HG03139 (cell line): ENCODE data around the gene ATOSA.

ENCODE experiments used
- ATAC-seq: cut with Tn5 transposase; IDR thresholded peaks from one replicate; pipeline ENCODE4 v1.9.1; 2021; ENCODE audit not compliant: unreplicated experiment

The ATOSA gene

DNA sequence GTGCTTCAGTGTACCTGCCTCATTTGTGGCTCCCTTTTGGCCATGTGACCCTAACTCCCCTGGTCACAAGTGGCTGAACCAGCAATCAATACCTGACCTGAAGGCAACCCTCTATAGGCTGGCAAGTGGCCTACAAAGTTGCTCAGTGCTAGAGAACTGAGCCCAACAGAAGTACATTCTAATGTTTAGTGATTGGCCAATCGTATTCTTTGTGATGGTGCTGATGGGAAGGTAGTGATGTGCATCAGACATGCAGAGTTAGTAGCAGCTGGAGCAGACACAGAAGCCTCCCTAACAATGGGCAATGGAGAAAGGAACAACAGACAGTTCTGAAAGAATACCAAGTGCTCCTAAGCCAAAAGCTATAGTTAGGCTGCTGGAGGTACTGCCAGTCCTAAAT lies 10.4 kb upstream of the ATOSA start:
- no peak for ATAC-seq

DNA sequence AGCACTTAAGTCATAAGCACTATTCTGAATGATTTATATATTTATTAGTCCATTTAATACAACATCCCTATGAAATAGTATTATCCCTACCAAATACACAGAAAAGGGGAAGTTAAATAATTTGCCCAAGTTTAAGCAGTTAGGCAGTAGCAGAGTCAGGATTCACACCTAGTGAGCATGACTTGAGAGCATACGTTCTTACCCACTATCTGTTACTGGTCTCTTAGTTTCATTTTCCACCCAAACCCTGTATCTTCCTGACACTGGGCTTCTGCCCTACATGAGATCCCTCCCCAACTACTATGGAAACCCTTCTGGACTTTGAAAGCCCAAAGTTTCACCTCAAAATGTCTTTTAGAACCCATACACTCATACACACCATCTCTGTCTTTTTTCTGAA lies 4.4 kb upstream of the ATOSA start:
- ATAC-seq, result peak; percentile 43

DNA sequence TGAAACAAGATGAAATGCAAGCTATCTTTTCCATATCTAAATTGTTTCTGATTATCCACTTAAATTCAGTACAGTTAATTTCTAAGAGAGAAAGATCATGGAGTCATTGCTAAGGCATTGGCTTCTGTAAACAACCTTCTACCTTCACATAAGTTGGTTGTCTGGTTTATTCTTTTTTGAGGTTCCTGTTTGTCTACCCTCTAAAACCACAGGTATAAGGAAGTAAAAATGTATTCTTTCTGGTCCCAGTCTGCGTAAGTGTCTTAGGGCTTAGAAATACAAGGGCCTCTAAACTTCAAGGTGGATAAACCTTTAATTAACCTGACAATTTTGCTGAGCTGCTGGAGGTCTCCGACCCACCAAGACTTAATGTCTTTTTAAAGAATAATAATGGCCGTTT lies 3.6 kb upstream of the ATOSA start:
- ATAC-seq, result no peak

DNA sequence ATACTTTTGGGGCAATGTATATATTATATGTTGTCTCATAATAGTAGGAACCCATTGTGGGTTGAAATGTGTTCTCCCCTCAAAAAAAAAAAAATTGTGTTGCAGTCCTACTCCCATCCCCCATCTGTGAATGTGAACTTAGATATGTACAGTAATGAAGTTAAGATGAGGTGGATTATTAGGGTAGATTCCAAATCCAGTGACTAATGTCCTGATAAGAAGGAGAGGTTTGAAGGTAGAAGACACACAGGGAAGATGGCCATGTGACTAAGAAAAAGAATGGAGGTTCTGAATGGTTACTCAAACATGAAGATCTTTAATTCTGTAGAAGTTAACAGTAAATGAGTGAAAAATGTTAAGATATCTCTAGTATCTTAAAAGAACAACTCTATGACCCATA lies 3.0 kb upstream of the ATOSA start:
- ATAC-seq, result no peak

DNA sequence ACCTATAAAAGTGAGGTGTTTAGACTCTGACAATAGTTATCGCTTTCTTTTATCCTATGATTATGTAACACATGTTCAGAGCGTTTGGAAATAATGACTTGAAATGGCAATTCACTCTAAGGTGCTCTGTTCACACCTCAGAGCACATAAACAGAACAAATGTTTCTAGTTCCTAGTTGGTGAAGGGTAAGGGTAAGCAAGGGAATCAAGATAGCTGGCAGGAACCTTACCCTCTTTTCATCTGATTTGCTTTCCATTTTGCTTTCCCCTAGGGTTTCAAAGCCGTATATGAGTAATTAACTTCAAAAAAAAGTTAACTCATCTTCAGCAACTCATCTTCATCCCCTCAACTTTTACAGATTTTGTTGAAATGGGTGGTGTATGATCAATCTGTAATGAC lies 2.3 kb upstream of the ATOSA start:
- ATAC-seq, result no peak

DNA sequence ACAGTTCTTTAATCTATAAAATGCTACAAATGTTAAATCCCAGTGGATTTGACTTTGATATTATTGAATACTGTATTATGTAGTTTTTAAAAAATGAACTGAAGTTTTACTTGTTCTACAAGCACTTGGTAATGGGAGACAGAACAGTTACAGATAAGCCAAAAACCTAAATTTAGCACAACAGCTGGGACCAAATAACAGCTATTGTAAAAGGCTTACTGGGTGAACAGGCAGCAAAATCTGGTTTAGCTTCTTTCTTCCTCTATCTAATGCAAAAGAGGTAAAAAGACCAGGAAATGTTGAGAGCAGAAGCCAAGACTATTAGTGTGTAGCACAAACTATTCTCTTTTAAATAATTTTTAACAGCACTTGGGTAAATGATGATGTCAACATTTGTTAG lies 1.6 kb upstream of the ATOSA start:
- ATAC-seq, result no peak

DNA sequence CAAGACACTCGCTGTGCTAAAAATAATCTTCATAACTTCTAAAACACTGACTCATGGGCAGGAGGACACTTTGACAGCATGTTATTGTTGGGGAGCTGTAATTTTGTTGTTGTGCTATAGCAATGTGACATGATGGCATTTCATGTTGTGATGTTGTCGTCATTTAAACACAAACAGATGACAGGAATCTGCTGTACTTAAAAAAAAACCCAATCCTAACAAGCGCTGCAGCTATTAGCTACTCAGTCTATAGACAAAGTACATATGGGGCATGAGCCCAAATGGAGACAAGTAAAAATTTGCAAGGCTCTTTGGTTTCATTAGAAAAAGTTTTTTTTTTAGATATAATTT lies 828 bp upstream of the ATOSA start:
- ATAC-seq, result no peak

DNA sequence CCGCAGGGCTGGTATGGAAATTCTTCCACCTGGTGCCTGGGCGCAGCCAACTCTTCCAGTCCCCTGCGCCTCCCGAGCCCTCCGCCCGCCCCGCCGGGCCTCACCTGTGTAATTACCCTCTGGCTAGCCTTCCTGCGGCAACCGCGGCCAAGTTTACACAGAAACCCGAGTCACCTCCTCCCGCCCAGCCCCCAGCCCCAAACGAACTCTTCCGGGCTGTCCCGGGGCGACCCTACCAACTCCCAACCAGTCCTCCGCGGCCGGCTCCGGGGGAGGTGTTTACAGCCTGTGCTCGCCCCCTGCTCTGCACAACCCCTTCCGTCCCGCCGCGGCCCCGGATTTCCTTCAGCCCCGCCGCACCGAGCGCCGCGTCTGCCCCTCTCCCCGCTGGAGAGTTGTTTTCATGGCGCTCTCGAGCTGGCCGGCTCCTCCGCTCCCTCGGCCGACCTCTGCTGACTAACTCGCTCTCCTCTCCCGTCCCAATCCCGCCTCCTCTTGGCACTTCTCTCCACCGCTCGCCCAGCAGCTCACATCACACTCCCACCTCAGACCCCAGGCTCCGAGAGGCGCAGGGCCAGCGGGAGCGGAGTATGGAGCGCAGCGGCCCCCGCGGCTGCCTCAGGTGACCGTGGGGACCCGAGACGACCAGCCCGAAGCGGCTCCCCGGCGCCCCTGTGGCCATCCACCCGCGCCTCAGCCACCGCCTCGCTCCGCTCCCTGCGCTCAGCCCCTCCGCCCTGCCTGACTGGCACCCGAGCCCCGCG lies 538 bp downstream of the ATOSA start:
- ATAC-seq, result peak; percentile 17

DNA sequence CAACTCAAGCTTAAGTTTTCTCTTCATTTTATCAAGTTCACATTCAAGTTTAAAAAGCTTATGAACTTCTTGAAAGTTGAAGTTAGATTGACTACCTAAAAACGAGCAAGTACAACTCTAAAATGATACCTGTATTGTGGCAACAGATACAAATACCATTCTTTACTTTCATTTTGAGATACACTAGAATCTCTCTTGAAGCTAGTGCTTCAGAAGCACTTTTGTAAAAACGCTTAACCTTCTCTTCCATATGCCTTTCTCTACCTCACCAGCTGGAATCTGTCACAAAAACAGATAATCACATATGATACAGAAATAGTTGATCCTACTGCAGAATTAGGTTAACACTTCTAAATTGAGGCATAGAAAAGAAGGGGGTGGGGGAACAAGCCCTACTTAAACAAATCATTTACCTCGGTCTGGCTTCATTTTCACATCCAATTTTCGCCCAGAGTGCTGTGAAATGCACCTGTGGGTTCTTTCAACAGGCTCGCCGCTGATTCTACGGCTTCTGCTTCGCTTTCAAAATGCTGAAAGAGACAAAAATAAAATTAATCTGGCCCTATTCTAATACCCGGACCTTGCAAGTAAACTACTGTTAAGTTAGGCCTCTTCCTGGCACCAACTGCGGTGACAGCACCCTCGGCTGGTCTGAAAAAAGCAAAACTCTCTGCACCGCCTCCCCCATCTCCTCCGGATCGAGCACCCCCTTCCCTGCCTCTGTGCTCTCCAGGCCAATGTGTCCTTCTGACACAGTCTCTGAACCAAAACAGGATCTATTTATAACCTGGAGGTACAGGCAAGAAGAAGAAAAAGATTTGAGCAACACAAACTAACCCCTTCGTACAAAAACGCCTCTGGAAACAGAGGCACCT lies 1.4 kb downstream of the ATOSA start:
- ATAC-seq, result peak; percentile 24

DNA sequence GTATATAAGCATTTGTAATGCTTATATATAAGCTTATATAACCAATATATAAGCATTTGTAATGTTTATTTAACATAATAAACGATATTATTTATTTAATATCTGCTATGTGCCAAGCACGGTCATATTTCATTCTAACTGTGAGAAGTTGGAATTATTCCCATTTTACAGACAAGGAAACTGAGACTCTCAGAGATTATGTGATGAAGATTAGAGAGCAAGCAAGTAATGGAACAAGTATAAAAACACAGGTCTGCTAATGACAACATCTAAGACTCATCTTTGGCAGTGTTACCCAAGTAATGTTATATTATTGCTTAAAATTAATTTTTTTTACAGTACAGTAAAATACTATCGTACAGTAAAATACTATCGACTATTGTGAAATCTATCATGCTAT lies 4.4 kb downstream of the ATOSA start:
- no peak for ATAC-seq

DNA sequence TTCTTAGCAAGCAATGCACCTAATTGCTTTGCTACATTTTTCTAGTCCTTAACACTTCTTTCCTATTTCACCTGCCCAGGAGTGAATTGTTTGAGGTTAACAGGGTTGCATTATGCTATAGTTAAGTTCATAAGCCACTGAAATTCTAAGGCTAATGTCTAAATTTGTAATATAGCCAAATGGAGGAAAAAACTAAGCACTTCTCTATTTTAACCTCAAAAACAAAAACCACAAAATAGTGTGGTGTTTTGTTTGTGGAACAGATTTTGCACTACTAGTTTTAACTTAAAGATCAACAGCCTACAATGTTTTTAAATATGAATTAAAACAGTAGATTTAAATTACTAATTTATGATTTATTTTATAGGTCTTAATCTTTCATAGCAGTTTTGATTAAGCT lies 5.5 kb downstream of the ATOSA start:
- no peak for ATAC-seq

DNA sequence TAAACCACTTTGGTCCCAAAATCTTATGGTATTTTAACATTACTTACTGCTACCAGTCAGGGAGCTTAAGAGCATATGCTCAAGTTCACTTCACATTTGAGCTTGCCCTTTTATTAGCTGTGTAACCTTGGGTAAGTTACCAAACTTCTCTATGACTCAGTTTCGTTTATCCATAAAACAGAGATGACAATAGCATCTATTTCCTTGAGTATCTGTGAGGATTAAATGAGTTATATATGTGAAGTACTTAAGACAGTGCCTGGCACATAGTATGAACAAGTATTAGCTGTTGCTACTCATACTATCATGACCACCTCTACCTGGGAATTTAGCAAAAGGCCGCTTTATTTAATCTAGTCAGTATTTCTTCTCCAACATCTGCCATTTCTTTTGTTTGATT lies 5.9 kb downstream of the ATOSA start:
- no peak for ATAC-seq

DNA sequence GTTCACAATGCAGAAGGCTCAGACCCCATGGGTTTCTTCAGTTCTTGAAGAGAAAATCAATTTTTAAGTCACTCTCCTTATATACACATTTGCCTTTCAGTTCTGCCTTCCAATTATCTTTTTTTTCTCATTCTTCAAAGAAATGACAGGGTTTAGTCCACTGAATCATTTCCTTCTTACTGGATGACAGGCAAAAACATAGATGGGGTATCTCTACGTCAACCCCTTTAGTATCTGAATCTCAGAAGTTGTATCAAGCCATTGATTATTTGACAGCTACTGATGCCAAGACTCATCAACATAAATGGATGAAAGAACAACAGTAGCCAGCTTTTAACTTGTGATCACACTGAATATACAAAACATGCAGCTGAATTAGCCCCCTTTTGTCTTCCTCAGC lies 6.5 kb downstream of the ATOSA start:
- ATAC-seq, result no peak

DNA sequence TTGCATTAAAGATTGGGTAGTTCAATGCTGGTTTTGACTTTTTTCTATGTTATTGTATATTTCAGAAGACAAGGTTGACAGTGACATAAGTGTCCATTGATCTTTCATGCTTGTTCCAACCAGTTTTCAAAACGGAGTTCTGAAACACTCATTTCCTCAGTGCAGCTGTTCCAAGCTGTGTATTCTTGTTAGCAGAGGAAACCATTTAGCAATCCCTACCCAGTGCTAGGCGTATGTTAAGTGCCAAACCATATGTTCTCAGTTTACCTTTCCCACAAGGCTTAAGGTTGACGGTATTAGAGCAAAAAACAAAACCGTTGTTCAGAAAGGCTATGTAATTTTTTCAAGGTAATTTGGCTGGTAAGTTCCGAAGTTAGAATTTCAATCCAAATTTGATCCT lies 9.1 kb downstream of the ATOSA start:
- no peak for ATAC-seq

DNA sequence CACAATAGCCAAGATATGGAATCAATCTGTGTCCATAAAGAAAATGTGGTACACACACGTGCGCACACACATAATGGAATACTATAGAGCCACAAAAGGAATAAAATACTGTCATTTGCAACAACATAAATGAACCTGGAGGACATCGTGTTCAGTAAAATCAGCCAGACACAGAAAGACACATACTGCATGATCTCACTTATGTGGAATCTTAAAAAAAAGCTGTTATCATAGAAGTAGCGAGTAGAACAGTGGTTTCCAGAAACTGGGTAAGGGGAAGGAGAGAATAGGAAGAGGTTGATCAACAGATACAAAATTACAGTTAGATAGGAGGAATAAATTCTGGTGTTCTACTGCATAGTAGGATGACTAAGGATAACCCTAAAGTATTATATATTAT lies 11.1 kb downstream of the ATOSA start:
- no peak for ATAC-seq

DNA sequence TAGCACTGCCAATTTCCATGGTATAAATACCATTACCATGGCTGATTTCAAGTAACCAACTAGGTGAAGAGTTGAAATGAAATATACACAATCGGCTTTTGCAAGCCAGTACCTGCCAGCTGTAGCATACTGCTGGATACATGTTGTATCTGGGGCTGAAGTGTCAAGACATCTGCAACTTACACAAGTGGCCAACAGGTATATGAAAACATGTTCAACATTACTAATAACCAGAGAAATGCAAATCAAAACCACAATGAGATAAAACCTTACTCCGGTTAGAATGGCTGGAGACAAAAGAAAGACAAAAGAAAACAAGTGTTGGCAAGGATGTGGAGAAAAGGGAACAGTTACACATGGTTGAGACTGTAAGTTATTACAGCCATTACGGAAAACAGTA lies 11.6 kb downstream of the ATOSA start:
- peak; percentile 79 for ATAC-seq

DNA sequence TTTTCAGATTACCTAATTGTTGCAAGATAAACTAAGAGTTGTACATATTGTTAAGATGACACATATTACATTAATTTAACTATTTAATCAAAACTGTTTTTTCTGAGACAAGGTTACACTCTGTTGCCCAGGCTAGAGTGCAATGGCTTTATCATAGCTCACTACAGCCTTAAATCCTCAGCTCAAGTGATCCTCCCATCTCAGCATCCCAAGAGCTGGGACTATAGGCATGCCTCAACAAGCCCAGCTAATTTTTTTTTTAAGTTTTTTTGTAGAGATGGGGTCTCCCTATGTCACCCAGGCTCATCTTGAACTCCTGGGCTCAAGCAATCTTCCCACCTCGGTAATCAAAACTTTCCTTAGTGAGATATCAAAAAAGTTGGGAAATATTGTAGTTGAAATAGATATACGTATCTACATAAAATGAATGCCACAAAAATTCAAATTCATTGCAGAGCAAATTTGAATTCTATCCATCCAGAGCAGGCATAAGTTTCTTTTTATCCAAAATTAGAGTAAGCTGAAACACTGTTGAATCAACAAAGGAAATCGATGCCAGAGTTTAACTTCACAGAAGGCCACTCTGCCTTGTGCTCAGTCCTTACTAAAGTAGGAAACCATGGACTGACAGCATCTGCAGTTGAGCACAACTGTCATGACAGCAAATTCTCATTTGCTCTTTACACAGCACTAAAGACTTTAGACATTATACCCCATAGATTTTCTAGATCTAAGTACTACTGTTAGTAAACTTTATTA lies 15.5 kb downstream of the ATOSA start:
- no peak for ATAC-seq

DNA sequence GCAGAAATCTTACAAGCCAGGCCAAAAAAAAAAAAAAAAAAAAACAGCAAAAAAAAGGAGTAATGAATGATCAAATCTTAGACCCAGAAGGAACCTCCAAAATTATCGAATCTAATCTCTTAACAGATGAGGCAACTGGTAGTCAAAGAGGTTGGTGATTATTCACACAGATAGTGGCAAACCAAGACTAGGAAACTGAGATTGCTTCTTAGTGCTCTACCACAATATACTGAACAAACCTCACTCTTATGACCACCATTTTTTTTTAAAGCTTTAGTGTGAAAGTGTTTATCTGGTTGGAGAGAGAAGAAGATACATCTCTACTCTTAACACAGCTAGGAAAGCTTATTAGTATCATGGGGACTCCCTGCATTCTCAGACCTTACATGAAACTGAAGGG lies 17.3 kb downstream of the ATOSA start:
- no peak for ATAC-seq

DNA sequence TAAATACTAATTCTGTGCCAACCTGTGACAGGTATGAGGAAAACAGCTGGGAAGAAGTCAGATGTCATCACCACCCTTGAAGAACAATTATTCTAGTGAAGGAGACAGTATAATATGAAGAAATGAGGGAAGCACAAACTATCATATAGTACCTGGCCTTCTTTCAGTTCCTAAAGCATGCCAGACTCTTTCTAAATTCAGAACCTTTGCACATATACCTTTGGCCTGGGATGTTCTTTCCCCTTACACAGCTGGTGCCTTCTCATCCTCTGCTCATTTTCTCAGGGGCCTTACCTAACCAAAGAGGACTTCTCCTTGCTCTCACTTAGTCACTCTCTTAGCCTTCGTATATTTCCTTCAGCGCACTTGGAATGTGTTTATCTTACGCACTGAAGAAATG lies 19.0 kb downstream of the ATOSA start:
- no peak for ATAC-seq

DNA sequence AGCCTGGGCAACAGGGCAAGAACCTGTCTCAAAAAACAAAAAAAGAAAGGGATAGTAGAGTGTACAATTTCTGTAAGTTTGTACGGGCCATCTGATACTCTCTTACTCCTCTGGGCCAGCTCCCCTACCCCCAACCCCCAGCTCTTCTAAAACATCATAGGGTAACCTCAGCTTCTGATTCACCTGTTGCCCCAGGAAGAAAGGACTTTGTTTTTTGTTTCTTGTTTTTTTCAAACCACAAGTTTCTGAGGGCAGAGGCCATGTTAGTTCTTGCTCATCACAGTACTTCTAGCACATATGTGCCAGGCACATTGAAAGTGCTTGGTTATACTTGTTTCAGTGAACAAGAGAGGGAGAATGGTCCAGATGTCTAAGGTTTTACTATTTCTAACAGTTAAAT lies 20.2 kb downstream of the ATOSA start:
- ATAC-seq, result peak; percentile 75

DNA sequence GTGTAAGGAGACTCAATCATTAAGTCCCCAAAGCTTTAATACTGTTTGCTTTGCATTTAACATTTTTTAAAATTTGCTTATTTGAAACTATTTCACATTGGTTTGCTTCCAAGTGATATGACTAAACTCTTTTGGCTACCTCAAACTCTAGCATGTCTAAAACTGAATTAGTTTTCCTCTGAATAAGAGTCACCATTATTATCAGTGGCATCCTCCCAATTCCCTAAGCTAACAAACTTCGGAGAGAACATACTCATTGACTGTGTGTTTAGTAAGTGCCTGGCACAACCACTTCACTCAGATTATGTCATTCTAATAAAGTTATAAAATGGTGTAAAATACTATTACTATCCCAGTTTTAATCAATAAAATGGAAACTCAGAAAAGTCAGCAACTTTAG lies 21.9 kb downstream of the ATOSA start:
- ATAC-seq, result no peak

DNA sequence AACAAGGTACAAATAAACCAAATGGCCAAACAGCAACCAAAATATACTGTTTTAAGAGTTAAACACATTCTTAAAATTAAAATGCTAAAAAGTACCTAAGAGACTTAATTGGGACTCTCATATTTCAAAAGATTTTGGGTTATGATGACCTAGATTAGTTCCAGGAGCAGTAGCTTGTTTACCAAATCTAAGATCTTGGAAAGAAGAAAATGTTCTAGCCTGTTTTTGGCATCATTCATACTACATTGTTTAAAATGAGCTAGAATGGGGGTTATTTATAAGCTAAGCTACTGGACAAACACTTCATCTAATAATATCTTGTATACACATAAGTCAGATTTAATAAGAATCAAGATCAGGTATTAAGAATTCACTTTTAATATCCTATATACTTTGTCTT lies 22.8 kb downstream of the ATOSA start:
- no peak for ATAC-seq
